GM12874 (cell line): ENCODE data around the gene SCN11A.

Source experiments
- TF ChIP-seq, protein P1 (sequence below): IDR thresholded peaks from 2 replicates; pipeline ENCODE4 v1.5.1; 2011; ENCODE audit warnings: low read depth, mild to moderate bottlenecking, control low read depth, low read length, moderate library complexity; ENCODE audit not compliant: insufficient read depth

Gene SCN11A

DNA sequence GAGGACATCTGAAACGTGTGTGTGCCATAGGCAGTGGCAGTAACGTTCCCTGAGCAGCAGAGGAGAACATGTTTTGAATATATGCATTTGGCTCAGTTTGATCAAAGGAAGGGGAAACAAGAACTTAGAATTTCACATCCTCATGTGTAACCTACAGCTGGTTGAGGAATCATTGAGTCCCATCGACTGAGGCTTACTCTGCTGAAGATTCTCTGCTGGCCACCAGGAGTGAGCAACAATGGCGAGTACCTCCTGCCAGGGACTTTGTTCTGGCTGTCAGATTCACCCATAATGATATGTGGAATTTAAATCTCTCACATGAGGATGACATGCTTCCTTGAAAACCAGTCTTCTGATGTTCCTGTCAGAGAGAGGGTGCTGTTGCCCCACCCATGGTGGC lies 34.4 kb upstream of the SCN11A start:
- TF ChIP-seq, protein P1, sequence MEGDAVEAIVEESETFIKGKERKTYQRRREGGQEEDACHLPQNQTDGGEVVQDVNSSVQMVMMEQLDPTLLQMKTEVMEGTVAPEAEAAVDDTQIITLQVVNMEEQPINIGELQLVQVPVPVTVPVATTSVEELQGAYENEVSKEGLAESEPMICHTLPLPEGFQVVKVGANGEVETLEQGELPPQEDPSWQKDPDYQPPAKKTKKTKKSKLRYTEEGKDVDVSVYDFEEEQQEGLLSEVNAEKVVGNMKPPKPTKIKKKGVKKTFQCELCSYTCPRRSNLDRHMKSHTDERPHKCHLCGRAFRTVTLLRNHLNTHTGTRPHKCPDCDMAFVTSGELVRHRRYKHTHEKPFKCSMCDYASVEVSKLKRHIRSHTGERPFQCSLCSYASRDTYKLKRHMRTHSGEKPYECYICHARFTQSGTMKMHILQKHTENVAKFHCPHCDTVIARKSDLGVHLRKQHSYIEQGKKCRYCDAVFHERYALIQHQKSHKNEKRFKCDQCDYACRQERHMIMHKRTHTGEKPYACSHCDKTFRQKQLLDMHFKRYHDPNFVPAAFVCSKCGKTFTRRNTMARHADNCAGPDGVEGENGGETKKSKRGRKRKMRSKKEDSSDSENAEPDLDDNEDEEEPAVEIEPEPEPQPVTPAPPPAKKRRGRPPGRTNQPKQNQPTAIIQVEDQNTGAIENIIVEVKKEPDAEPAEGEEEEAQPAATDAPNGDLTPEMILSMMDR, result no peak

GRCh38 chr3:39082666-39083313 lies 31.0 kb upstream of the SCN11A start:
- TF ChIP-seq, protein P1, result no peak

- TF ChIP-seq, protein P1, result no peak
These were observed 28.3 kb upstream of the SCN11A start for GRCh38 chr3:39080026-39080425.

- TF ChIP-seq, protein P1, result no peak
These were observed 27.8 kb upstream of the SCN11A start for GRCh38 chr3:39079530-39079929.

GRCh38 chr3:39075910-39076309 lies 24.2 kb upstream of the SCN11A start:
- TF ChIP-seq, protein P1, result no peak

- TF ChIP-seq, protein P1, result no peak
These were observed 16.8 kb upstream of the SCN11A start for GRCh38 chr3:39068556-39068955.

GRCh38 chr3:39067286-39067685 lies 15.5 kb upstream of the SCN11A start:
- TF ChIP-seq, protein P1, result no peak

DNA sequence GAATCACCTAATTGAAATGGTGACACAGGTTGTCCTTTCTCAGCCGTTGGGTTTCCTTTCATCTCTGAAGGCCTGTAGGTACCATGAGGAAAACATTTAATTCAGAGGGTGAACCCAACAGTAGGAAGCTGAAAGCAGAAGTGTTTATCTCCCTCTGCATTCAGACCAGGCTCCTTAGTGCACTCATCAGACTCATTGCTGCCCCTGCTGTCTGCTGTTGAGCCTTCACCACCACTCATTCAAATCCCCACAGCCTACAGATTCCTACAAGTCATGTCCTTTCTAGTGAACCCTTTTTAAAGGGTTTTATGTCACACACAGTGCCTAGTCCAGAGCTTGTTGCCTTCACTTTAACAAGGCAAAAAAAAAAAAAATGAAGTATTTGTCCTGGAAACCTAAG lies 13.5 kb upstream of the SCN11A start:
- TF ChIP-seq, protein P1, result peak; percentile 71
